NCI-H69 (cell line): Measurements from ENCODE around the gene PVALB.
"Not testable (repeated sequence)": the region's sequence is repeated elsewhere in the genome, so short reads cannot be mapped to it uniquely, and the experiment has no call there.

Experiments
- DNase-seq: peaks from one replicate; lab custom pipeline; 2025; lab: John Stamatoyannopoulos, UW

The PVALB gene

GRCh38 chr22:36756746-36757655 lies 59.8 kb downstream of the PVALB start:
- no peak for DNase-seq

- DNase-seq, result no peak
Observed at GRCh38 chr22:36756031-36756430, 60.8 kb downstream of the PVALB start.

GRCh38 chr22:36755316-36755715 lies 61.5 kb downstream of the PVALB start:
- no peak for DNase-seq

- DNase-seq, result not testable (repeated sequence)
Observed at GRCh38 chr22:36754881-36755280, 62.0 kb downstream of the PVALB start.

GRCh38 chr22:36753916-36754315 lies 62.9 kb downstream of the PVALB start:
- no peak for DNase-seq

- no peak for DNase-seq
Observed at GRCh38 chr22:36753120-36753802, 63.6 kb downstream of the PVALB start.
